SK-N-SH (cell line): ENCODE measurements around the gene HIPK2. TPM values are rescaled to one million over a fixed set of nuclear protein-coding genes. Genes with fewer than 3 reads are reported as not detected.

ENCODE experiments used
- CTCF ChIA-PET: fragments of 300-600, 350-600 bp; formaldehyde crosslinking; extraction: SDS; loops from one replicate; lab custom pipeline; 2021; lab: Yijun Ruan, JAX
- POLR2A ChIA-PET: fragments of 350-600 bp; sonication (Branson Sonifier 250); formaldehyde crosslinking; extraction: SDS; loops from one replicate; lab custom pipeline; 2020; ENCODE audit warnings: antibody characterized with exemption, inconsistent platforms; lab: Yijun Ruan, JAX
- DNase-seq: peaks from one replicate; pipeline ENCODE4 v3.0.0; 2012
- H2AFZ ChIP-seq: fragments of 200-600 bp; sonication (generic); 2 replicates; pipeline ENCODE4 v1.8.1; 2016; ENCODE audit warnings: antibody characterized with exemption, mild to moderate bottlenecking, low read depth
- H3F3A ChIP-seq: fragments of 200-600 bp; sonication (generic); replicated peaks from 2 replicates; pipeline ENCODE3; 2016; ENCODE audit warnings: antibody characterized with exemption, mild to moderate bottlenecking; ENCODE audit not compliant: insufficient read depth
- H3K27ac ChIP-seq, 2 experiments: fragments of 200-500 bp in 1 of 2; fragments of 200-600 bp in 1 of 2; sonication (Bioruptor generic) in 1 of 2; sonication (generic), shearing (Covaris generic) in 1 of 2; 2 replicates each; pipeline versions ENCODE4 v1.5.1 to v1.6.1; 2014 to 2016; ENCODE audit warnings: low read depth in 2 of 2, inconsistent platforms in 1 of 2, low read length in 1 of 2, mild to moderate bottlenecking in 1 of 2, mixed read lengths in 1 of 2
- H3K27me3 ChIP-seq: fragments of 200-600 bp; sonication (generic), shearing (Covaris generic); 2 replicates; pipeline ENCODE4 v1.6.1; 2016; ENCODE audit warnings: mixed run types; ENCODE audit not compliant: insufficient read depth
- H3K36me3 ChIP-seq, 2 experiments: fragments of 200-500 bp in 1 of 2; fragments of 200-600 bp in 1 of 2; sonication (Bioruptor generic) in 1 of 2; sonication (generic) in 1 of 2; replicated peaks in 1 of 2; 2 replicates each; pipeline versions ENCODE3 to v1.5.1; 2014 to 2016; ENCODE audit warnings: low read length in 1 of 2, mild to moderate bottlenecking in 1 of 2; ENCODE audit not compliant: insufficient read depth in 2 of 2, control insufficient read depth in 1 of 2
- H3K4me1 ChIP-seq, 2 experiments: fragments of 200-500 bp in 1 of 2; fragments of 200-600 bp in 1 of 2; sonication (Bioruptor generic) in 1 of 2; sonication (generic), shearing (Covaris generic) in 1 of 2; 2 replicates each; pipeline versions ENCODE4 v1.5.1 to v1.6.1; 2014 to 2016; ENCODE audit warnings: low read depth in 1 of 2, low read length in 1 of 2, mixed run types in 1 of 2; ENCODE audit not compliant: insufficient read depth in 2 of 2, control insufficient read depth in 1 of 2
- H3K4me2 ChIP-seq: fragments of 200-600 bp; sonication (generic), shearing (Covaris generic); 2 replicates; pipeline ENCODE4 v1.6.1; 2017; ENCODE audit warnings: mixed run types
- H3K4me3 ChIP-seq, 2 experiments: fragments of 200-500 bp in 1 of 2; fragments of 200-600 bp in 1 of 2; sonication (Bioruptor generic) in 1 of 2; sonication (generic), shearing (Covaris generic) in 1 of 2; 2 replicates each; pipeline versions ENCODE4 v1.5.1 to v1.8.1; 2014 to 2016; ENCODE audit warnings: low read depth in 2 of 2, inconsistent platforms in 1 of 2, low read length in 1 of 2, mild to moderate bottlenecking in 1 of 2, mixed read lengths in 1 of 2, moderate library complexity in 1 of 2
- H3K79me2 ChIP-seq: fragments of 200-600 bp; sonication (generic); 2 replicates; pipeline ENCODE4 v1.8.1; 2017; ENCODE audit warnings: mild to moderate bottlenecking; ENCODE audit not compliant: insufficient read depth
- H3K9ac ChIP-seq: fragments of 200-600 bp; sonication (generic); 2 replicates; pipeline ENCODE4 v1.6.1; 2017; ENCODE audit warnings: mixed run types
- H3K9me2 ChIP-seq: fragments of 200-600 bp; sonication (generic); 2 replicates; pipeline ENCODE4 v1.6.1; 2017; ENCODE audit warnings: mixed run types
- H3K9me3 ChIP-seq: fragments of 200-600 bp; sonication (generic); 2 replicates; pipeline ENCODE4 v1.6.1; 2017; ENCODE audit warnings: mixed run types, mild to moderate bottlenecking, moderate library complexity
- H4K20me1 ChIP-seq: fragments of 200-600 bp; sonication (generic); 2 replicates; pipeline ENCODE4 v1.6.1; 2017; ENCODE audit warnings: mild to moderate bottlenecking, mixed run types; ENCODE audit not compliant: insufficient read depth
- CHD2 ChIP-seq: fragments of 150-350 bp; IDR thresholded peaks from 2 replicates; pipeline ENCODE4 v1.6.1; 2018; ENCODE audit warnings: low read length; ENCODE audit not compliant: partially characterized antibody
- ELF1 ChIP-seq: IDR thresholded peaks from 2 replicates; pipeline ENCODE4 v1.4.0; 2012
- EP300 ChIP-seq, 2 experiments: IDR thresholded peaks; 2 replicates each; pipeline versions ENCODE4 v1.4.0 to v1.6.1; 2012; ENCODE audit warnings: borderline replicate concordance in 1 of 2, low read depth in 1 of 2, low read length in 1 of 2
- FOSL2 ChIP-seq: IDR thresholded peaks from 2 replicates; pipeline ENCODE4 v1.4.0; 2012; ENCODE audit warnings: low read depth, mild to moderate bottlenecking, moderate library complexity, borderline replicate concordance
- GATA2 ChIP-seq: sonication (generic); formaldehyde crosslinking; IDR thresholded peaks from 2 replicates; pipeline ENCODE4 v1.5.0; 2020; ENCODE audit warnings: mild to moderate bottlenecking, missing genetic modification reagents
- MEF2A ChIP-seq: IDR thresholded peaks from 2 replicates; pipeline ENCODE4 v1.4.0; 2012; ENCODE audit warnings: low read depth, borderline replicate concordance
- MXI1 ChIP-seq: IDR thresholded peaks from 2 replicates; pipeline ENCODE4 v1.6.1; 2012; ENCODE audit warnings: mild to moderate bottlenecking, low read depth, low read length, improper control_type of control experiment
- REST ChIP-seq: IDR thresholded peaks from 2 replicates; pipeline ENCODE4 v1.6.1; 2012; ENCODE audit warnings: mild to moderate bottlenecking, low read depth, low read length, moderate library complexity
- RXRA ChIP-seq: IDR thresholded peaks from 2 replicates; pipeline ENCODE4 v1.4.0; 2012; ENCODE audit warnings: low read depth, mild to moderate bottlenecking, borderline replicate concordance
- SMC3 ChIP-seq: IDR thresholded peaks from 2 replicates; pipeline ENCODE4 v1.6.1; 2012; ENCODE audit warnings: low read depth, low read length, improper control_type of control experiment
- WGBS: methylation state at CpG from one replicate; pipeline ENCODE4 v1.1.6; 2017; ENCODE audit warnings: low lambda C conversion rate; 5-methylcytosine and 5-hydroxymethylcytosine counted together
- polyA plus RNA-seq, 3 experiments: library from polyadenylated mRNA; depleted of rRNA; stranded (reverse); fragments of >200 nt; gene quantifications; 2 replicates each; pipeline ENCODE4 v1.2.3, GENCODE V29; 2012

HIPK2 gene
- polyA plus RNA-seq, 1 of the 3 experiments (the other 2 are of a cell fraction): 14.2 TPM

GRCh38 chr7:139610595-139610994 lies 167.2 kb downstream of the HIPK2 start:
- H3K4me1 ChIP-seq: no peaks in the 10 kb centered on the region; a peak in 1 of 4 replicates
- WGBS: 91% methylated on average over 5 of the region's 5 CpGs
- H3K79me2 ChIP-seq: no peaks in the 10 kb centered on the region
- H3K9me3 ChIP-seq: no peaks in the 10 kb centered on the region
- CTCF ChIA-PET: interaction anchor here (1.0 kb wide), 1 partner anchor 9 kb away, joined by 4 read pairs; no protein-coding TSS in a partner anchor
- no peak overlapping the region for H3K9ac ChIP-seq
- H3K27ac ChIP-seq: no peak overlapping the region
- H3K36me3 ChIP-seq: peaks cover 73 to 89% of the 10 kb centered on the region in 2 experiments
- H4K20me1 ChIP-seq: no peaks in the 10 kb centered on the region
- DNase-seq: no peak
- no peak overlapping the region for H3K4me3 ChIP-seq
- no peak for TF ChIP-seq REST
- TF ChIP-seq EP300 (IDR thresholded peaks at IDR 0.05; ENCODE audit: borderline replicate concordance in 1 of 2, low read depth in 1 of 2, low read length in 1 of 2): no peak
- no peak for TF ChIP-seq ELF1
- no peak for TF ChIP-seq FOSL2
- no peak for TF ChIP-seq GATA2
- TF ChIP-seq MXI1: no peak
- no peak for TF ChIP-seq CHD2
- no peak for TF ChIP-seq RXRA
- no peak for TF ChIP-seq MEF2A
- no peak overlapping the region for H2AFZ ChIP-seq
- peaks cover 4% of the 10 kb centered on the region for H3F3A ChIP-seq
- H3K27me3 ChIP-seq: no peaks in the 10 kb centered on the region
- POLR2A ChIA-PET: no interaction called here
- no peak overlapping the region for H3K4me2 ChIP-seq
- no peaks in the 10 kb centered on the region for H3K9me2 ChIP-seq

GRCh38 chr7:139603896-139604295 lies 173.9 kb downstream of the HIPK2 start:
- Histone ChIP-seq H4K20me1 (no peaks in the 10 kb centered on the region), H2AFZ (no peak overlapping the region), H3K27me3 (no peaks in the 10 kb centered on the region), H3K4me3 (no peak overlapping the region), H3K9me2 (no peaks in the 10 kb centered on the region), H3K4me2 (no peak overlapping the region), H3K9ac (no peak overlapping the region), H3K36me3 (peaks cover 66 to 70% of the 10 kb centered on the region in 2 experiments), H3K4me1 (peaks cover 0 to 15% of the 10 kb centered on the region in 2 experiments; a peak in 1 of 4 replicates), H3K27ac (peak overlapping the region in 1 of 2 experiments; percentile 58; a peak in 2 of 4 replicates), H3K9me3 (no peaks in the 10 kb centered on the region), H3K79me2 (no peaks in the 10 kb centered on the region), H3F3A (peaks cover 4% of the 10 kb centered on the region)
- 78% methylated on average over 4 of the region's 5 CpGs for WGBS
- peak; percentile 52 for DNase-seq
- ChIA-PET POLR2A (no interaction called here), CTCF (interaction anchor here (0.6 to 2.7 kb wide), 9 partner anchors 10 to 402 kb away, joined by 3 to 22 read pairs (median 4); no protein-coding TSS in a partner anchor)
- no peak for TF ChIP-seq ELF1
- no peak for TF ChIP-seq SMC3
